ENCODE data around the gene NFKB2.

GRCh38 chr10:102420181-102420713 is 24.7 kb downstream of the NFKB2 start:
- no peak for TF ChIP-seq CTCF (IDR thresholded peaks at IDR 0.05)
- no peak for TF ChIP-seq POLR2A (IDR thresholded peaks at IDR 0.05)

Data from Peyer's patch (tissue), 4 donors.